Fibroblast of pulmonary artery (primary cell): ENCODE measurements around the gene HP.
"Not testable (repeated sequence)": the region's sequence is repeated elsewhere in the genome, so short reads cannot be mapped to it uniquely, and the experiment has no call there.

Source experiments
- DNase-seq: peaks from one replicate; pipeline ENCODE4 v3.0.0-alpha.2; 2010; ENCODE audit warnings: low read depth
- H3K4me3 ChIP-seq: replicated peaks from 2 replicates; pipeline ENCODE4 v1.5.1; 2011; ENCODE audit warnings: low read depth, mild to moderate bottlenecking, control low read depth, low read length, moderate library complexity
- CTCF ChIP-seq: IDR thresholded peaks from 2 replicates; pipeline ENCODE4 v1.5.1; 2011; ENCODE audit warnings: mild to moderate bottlenecking, control low read depth, low read length, inconsistent platforms; ENCODE audit errors: missing control alignments

HP gene

DNA sequence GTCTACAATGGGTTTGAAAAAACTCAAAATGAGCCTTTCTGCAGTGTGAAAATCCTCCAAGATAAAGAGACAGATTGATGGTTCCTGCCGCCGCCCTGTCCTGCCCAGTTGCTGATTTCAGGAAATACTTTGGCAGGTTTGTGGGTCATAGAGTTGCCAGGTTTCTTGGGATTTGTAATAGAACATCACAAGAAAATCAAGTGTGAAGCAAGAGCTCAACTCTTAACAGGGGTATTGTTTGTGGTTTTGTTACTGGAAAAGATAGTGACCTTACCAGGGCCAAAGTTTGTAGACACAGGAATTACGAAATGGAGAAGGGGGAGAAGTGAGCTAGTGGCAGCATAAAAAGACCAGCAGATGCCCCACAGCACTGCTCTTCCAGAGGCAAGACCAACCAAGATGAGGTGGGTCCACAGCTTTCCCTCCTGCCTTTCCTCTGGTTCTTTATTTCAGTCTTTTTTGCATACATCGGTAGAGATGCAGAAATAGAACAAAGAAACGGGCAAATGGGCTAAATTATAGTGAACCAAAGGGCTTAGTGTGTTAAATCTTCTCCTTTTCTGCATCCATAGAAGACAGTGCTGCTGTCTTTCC, at the start of gene HP:
Gene HP, plus strand, starts transcription at position 252 of the 594 bp plus-strand sequence. Its CDS starts 148 bp downstream, at position 400.
- DNase-seq: peak; percentile 17
- H3K4me3 ChIP-seq: not testable (repeated sequence)

- peak overlapping the region; percentile 95 for H3K4me3 ChIP-seq
- DNase-seq: not testable (repeated sequence)
Measured at GRCh38 chr16:72008065-72008423, 46.3 kb upstream of the HP start.

DNA sequence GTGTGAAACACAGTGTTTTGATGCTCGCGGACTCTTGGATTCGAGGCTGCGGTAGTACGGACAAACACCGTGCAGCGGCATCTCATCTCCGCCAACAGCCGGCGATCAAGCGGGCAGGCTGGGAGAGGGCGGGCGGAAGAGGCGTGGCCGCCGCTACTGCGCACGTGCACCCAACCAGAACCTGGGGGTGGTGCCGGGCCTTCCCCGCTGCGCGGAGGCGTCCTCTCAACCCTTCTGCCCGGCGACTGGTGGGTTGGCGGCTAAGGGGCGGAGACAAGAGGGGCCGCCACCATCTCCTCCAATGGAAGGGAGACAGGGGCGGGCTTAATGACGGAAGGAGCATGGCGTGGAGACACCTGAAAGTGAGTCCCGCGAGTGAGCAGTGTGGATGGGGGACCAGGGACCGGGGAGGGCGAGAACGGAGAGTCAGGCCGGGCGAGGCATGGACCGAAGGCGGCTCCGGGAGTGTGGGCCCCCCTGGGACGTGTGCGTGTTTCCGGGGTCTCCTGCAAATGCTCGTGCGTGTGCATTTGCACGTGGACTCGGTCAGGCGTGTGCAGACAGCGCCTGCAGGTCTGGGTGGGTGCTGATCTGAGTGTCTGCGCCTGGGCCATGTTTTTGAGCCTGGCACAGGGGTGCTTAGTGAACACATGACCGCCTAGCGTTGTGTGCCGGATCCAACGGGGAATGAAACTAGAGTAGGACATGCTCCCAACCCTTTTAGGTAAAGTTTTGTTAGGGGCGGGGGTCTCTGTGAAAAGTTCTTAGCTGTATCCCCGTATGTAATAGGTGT, 45.7 kb upstream of the HP start, which contains the start of gene DHODH:
Gene DHODH, plus strand, starts transcription at position 321 of the 793 bp plus-strand sequence. Its CDS starts 21 bp downstream, at position 342.
- peak; percentile 97 for DNase-seq
- peak within 1 kb of the TSS; percentile 95 for H3K4me3 ChIP-seq
- no peak for TF ChIP-seq CTCF

- TF ChIP-seq CTCF: no peak
- DNase-seq: no peak
- H3K4me3 ChIP-seq: no peak overlapping the region
Measured at GRCh38 chr16:72009779-72010178, 44.5 kb upstream of the HP start.

DNA sequence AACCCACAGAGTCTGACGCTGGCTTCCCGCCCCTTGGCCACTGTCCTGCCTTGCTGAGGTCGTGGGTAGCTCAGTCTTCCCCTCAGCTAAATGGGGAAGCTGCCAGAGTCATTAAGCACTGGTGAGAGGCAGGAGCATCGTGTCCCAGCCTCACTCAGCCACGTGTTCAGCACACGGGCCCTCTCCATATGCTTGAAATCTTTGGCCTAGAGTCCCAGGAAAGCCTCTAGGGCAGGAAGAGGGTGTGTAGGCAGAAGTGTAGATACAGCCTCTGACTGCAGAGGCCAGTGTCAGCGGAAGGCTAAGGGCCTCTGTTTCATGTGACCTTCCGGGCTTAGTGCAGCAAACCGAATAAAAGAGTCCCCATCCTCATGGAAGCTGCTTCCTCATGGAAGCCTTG, 41.7 kb upstream of the HP start:
- no peak overlapping the region for H3K4me3 ChIP-seq
- DNase-seq: no peak
- TF ChIP-seq CTCF: no peak

DNA sequence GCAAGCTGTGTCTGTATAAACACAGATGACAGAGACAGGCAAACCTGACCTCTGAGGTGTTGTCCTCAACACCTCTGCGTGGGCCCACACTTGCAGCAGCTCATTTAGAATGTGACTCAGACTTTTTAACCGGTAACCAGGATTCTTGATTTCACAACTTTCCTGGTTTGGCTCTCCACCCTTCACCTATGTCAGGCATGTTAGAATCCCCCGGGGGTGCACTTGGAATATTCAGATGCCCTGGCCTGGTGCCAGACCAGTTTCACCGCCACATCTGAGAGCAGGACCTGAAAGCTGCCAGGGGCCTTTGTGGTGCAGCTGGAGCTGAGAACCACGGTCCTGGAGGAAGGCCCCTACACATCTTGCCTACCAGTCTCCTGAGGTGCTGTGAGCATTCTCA, 40.9 kb upstream of the HP start:
- DNase-seq: peak; percentile 42
- no peak overlapping the region for H3K4me3 ChIP-seq
- TF ChIP-seq CTCF: no peak

GRCh38 chr16:72013888-72014581, 40.3 kb upstream of the HP start:
- DNase-seq: peak; percentile 39
- no peak for TF ChIP-seq CTCF
- H3K4me3 ChIP-seq: no peak overlapping the region
